CD4-positive, alpha-beta T cell treated with Interleukin-12 subunit alpha and Interleukin-12 subunit beta, for 1 hour (primary cell): ENCODE measurements around the gene TEDC1.
"Not testable (repeated sequence)": the region's sequence is repeated elsewhere in the genome, so short reads cannot be mapped to it uniquely, and the experiment has no call there.

ENCODE experiments used
- DNase-seq: peaks from one replicate; pipeline ENCODE4 v3.0.0-alpha.2; 2020

TEDC1 gene

GRCh38 chr14:105545676-105546075 lies 54.6 kb downstream of the TEDC1 start:
- DNase-seq = not testable (repeated sequence)

- not testable (repeated sequence) for DNase-seq
Measured at GRCh38 chr14:105546410-105546809, 55.4 kb downstream of the TEDC1 start.

DNA sequence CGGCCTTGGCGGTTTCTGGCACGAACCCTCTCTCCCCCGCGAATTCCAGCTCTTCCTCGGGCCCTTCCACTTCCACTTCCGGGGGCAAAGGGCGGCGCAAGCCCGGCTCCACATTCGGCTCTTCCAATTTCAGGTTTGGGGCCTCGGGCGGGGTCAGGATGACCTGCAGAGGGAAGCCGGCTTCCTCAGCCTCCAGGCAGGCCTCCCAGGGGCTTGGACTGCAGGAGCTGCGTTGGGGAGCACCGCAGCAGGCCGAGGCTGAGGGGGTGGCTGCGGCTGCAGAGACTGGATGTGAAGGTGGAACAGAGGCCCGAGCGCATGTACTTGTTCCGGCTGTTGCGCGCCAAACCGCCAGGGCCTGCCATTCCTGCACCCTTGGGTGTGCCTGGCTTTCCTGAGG lies 56.0 kb downstream of the TEDC1 start:
- DNase-seq = not testable (repeated sequence)

DNA sequence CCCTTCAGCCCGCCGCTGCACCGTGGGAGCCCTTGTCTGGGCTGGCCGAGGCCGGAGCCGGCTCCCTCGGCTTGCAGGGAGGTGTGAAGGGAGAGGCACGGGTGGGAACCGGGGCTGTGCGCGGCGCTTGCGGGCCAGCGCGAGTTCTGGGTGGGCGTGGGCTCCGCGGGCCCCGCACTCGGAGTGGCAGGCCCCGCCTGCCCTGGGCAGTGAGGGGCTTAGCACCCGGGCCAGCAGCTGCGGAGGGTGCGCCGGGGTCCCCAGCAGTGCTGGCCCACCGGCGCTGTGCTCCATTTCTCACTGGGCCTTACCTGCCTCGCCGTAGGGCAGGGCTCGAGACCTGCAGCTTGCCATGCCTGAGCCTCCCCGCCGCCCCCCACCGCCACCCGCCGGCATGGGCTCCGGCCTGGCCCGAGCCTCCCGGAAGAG lies 56.7 kb downstream of the TEDC1 start:
- DNase-seq = no peak
